HepG2 (cell line): ENCODE measurements around the gene SIVA1. TPM values are rescaled to one million over a fixed set of nuclear protein-coding genes. Genes with fewer than 3 reads are reported as not detected.

Experiments used
- FOXP1 ChIP-seq, 2 experiments: fragments of 450-650 bp in 1 of 2; IDR thresholded peaks; 2 replicates each; pipeline ENCODE4 v1.6.1; 2017 to 2018; ENCODE audit warnings: antibody characterized with exemption in 1 of 2
- GATAD2A ChIP-seq: IDR thresholded peaks from 2 replicates; pipeline ENCODE4 v1.6.1; 2016
- HCFC1 ChIP-seq: fragments of 150-350 bp; IDR thresholded peaks from 2 replicates; pipeline ENCODE4 v1.6.1; 2014; ENCODE audit warnings: low read depth, low read length
- MAFG ChIP-seq: sonication (generic); formaldehyde crosslinking; IDR thresholded peaks from 2 replicates; pipeline ENCODE4 v1.5.1; 2020; ENCODE audit warnings: mild to moderate bottlenecking, missing genetic modification reagents
- PITX1 ChIP-seq: sonication (generic); formaldehyde crosslinking; IDR thresholded peaks from 2 replicates; pipeline ENCODE4 v1.5.1; 2020; ENCODE audit warnings: mild to moderate bottlenecking, missing genetic modification reagents
- SRY ChIP-seq: sonication (generic); formaldehyde crosslinking; IDR thresholded peaks from 2 replicates; pipeline ENCODE4 v1.8.0; 2022; ENCODE audit warnings: mild to moderate bottlenecking, missing genetic modification reagents
- THYN1 ChIP-seq: sonication (generic); formaldehyde crosslinking; IDR thresholded peaks from 2 replicates; pipeline ENCODE4 v1.8.1; 2023; ENCODE audit warnings: low read depth, mild to moderate bottlenecking, moderate library complexity, missing genetic modification reagents, borderline replicate concordance
- ZFP82 ChIP-seq: sonication (generic); formaldehyde crosslinking; IDR thresholded peaks from 2 replicates; pipeline ENCODE4 v1.5.1; 2020; ENCODE audit warnings: mild to moderate bottlenecking, missing genetic modification reagents, borderline replicate concordance
- ZFY ChIP-seq: sonication (generic); formaldehyde crosslinking; IDR thresholded peaks from 2 replicates; pipeline ENCODE4 v1.4.0; 2020; ENCODE audit warnings: missing genetic modification reagents
- ZNF101 ChIP-seq: sonication (generic); formaldehyde crosslinking; IDR thresholded peaks from 2 replicates; pipeline ENCODE4 v1.4.0; 2020; ENCODE audit warnings: mild to moderate bottlenecking, low read depth, missing genetic modification reagents, borderline replicate concordance
- ZNF34 ChIP-seq: sonication (generic); formaldehyde crosslinking; IDR thresholded peaks from 2 replicates; pipeline ENCODE4 v1.4.0; 2020; ENCODE audit warnings: mild to moderate bottlenecking, missing genetic modification reagents, borderline replicate concordance
- ZNF343 ChIP-seq: sonication (generic); formaldehyde crosslinking; IDR thresholded peaks from 2 replicates; pipeline ENCODE4 v1.4.0; 2020; ENCODE audit warnings: mild to moderate bottlenecking, missing genetic modification reagents
- ZNF468 ChIP-seq: sonication (generic); formaldehyde crosslinking; IDR thresholded peaks from 2 replicates; pipeline ENCODE4 v1.8.0; 2022; ENCODE audit warnings: mild to moderate bottlenecking, moderate library complexity, missing genetic modification reagents
- polyA plus RNA-seq, 8 experiments: library from polyadenylated mRNA; depleted of rRNA in 3 of 8; stranded (reverse) in 7 of 8; unstranded in 1 of 8; fragments of >200 nt; fragmentation: Illumina TruSeq in 4 of 8; extraction: Trizol in 4 of 8; gene quantifications; 2 replicates each; pipeline versions ENCODE4 v1.2.1 to v1.2.3, GENCODE V29; 2011 to 2016; ENCODE audit warnings: low read depth in 4 of 8, missing spikeins in 1 of 8, mixed read lengths in 1 of 8; ENCODE audit not compliant: insufficient read depth in 1 of 8
- total RNA-seq, 5 experiments: library from RNA; depleted of rRNA; stranded (reverse); fragments of >200 nt; fragmentation: Illumina TruSeq; extraction: Trizol; gene quantifications; 2 replicates each; pipeline ENCODE4 v1.2.3, GENCODE V29; 2016; ENCODE audit warnings: low read depth in 1 of 5
- TF ChIP-seq, protein P1 (sequence below): sonication (generic); formaldehyde crosslinking; IDR thresholded peaks from 2 replicates; pipeline ENCODE4 v1.5.0; 2020; ENCODE audit warnings: mild to moderate bottlenecking, missing genetic modification reagents
- TF ChIP-seq, protein P2 (sequence below): sonication (generic); formaldehyde crosslinking; IDR thresholded peaks from 2 replicates; pipeline ENCODE4 v1.9.0; 2021; ENCODE audit warnings: mild to moderate bottlenecking, missing genetic modification reagents
- TF ChIP-seq, protein P3 (sequence below): sonication (generic); formaldehyde crosslinking; IDR thresholded peaks from 2 replicates; pipeline ENCODE4 v1.4.0; 2020; ENCODE audit warnings: mild to moderate bottlenecking, low read depth, missing genetic modification reagents
- TF ChIP-seq, protein P4 (sequence below): sonication (generic); formaldehyde crosslinking; IDR thresholded peaks from 2 replicates; pipeline ENCODE4 v1.4.0; 2020; ENCODE audit warnings: missing genetic modification reagents, borderline replicate concordance

SIVA1 gene
- total and polyA plus RNA-seq, 2 of the 13 experiments (the other 11 are each of a cell fraction or from before 2014, with no cell fraction given) = 123 to 186 TPM

DNA sequence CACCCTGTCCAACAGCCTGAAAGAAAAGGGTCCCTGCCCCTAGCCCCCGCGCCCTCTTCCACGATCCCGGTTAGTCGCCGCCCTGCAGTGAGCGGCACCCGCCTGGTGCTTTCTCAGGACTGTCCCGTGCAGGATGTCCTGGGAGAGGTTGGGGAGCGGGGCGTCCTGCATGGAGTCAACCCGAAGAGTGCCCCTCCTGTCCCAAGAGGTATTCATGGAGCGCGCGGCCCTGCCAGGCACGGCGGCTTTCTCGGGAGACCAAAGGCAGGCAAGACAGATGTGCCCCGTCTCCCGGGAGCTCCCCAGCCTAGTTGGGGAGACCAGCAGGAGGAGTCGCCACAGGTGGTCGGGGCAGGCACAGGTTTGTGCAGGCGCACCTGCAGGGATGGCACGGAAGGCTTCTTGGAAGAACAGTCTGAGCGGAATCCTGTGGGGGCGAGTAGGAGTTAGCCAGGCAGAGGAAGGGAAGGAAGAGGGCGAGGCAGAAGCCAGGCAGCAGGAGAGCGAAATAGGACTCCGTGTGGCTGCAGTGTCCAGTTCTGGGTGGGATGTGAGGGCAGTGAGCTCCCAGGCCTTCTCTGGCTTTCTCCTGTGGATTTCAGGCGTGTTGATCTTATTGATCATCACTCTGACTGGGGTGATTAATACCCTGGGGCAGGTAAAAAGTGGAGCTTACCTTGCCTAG lies 723 bp downstream of the SIVA1 start (continued):
- no peak for TF ChIP-seq ZNF468 (CRISPR knock-in tag)
- TF ChIP-seq ZNF34 (CRISPR knock-in tag) = peak; percentile 10; the same call in 1 of the 2 replicates
- TF ChIP-seq PITX1 = no peak
- TF ChIP-seq FOXP1 (IDR thresholded peaks at IDR 0.05) = no peak
- TF ChIP-seq FOXP1 (CRISPR knock-in tag; IDR thresholded peaks at IDR 0.05) = no peak
- no peak for TF ChIP-seq THYN1 (CRISPR knock-in tag)
- TF ChIP-seq SRY (CRISPR knock-in tag) = peak; percentile 31
- TF ChIP-seq, protein P1, sequence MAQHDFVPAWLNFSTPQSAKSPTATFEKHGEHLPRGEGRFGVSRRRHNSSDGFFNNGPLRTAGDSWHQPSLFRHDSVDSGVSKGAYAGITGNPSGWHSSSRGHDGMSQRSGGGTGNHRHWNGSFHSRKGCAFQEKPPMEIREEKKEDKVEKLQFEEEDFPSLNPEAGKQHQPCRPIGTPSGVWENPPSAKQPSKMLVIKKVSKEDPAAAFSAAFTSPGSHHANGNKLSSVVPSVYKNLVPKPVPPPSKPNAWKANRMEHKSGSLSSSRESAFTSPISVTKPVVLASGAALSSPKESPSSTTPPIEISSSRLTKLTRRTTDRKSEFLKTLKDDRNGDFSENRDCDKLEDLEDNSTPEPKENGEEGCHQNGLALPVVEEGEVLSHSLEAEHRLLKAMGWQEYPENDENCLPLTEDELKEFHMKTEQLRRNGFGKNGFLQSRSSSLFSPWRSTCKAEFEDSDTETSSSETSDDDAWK (CRISPR knock-in tag) = no peak
- TF ChIP-seq ZFP82 (CRISPR knock-in tag) = 0 out of 2 replicates have a peak, but pooled peaks have one; percentile 13
- no peak for TF ChIP-seq ZFY (CRISPR knock-in tag)
- no peak for TF ChIP-seq HCFC1
- TF ChIP-seq, protein P2, sequence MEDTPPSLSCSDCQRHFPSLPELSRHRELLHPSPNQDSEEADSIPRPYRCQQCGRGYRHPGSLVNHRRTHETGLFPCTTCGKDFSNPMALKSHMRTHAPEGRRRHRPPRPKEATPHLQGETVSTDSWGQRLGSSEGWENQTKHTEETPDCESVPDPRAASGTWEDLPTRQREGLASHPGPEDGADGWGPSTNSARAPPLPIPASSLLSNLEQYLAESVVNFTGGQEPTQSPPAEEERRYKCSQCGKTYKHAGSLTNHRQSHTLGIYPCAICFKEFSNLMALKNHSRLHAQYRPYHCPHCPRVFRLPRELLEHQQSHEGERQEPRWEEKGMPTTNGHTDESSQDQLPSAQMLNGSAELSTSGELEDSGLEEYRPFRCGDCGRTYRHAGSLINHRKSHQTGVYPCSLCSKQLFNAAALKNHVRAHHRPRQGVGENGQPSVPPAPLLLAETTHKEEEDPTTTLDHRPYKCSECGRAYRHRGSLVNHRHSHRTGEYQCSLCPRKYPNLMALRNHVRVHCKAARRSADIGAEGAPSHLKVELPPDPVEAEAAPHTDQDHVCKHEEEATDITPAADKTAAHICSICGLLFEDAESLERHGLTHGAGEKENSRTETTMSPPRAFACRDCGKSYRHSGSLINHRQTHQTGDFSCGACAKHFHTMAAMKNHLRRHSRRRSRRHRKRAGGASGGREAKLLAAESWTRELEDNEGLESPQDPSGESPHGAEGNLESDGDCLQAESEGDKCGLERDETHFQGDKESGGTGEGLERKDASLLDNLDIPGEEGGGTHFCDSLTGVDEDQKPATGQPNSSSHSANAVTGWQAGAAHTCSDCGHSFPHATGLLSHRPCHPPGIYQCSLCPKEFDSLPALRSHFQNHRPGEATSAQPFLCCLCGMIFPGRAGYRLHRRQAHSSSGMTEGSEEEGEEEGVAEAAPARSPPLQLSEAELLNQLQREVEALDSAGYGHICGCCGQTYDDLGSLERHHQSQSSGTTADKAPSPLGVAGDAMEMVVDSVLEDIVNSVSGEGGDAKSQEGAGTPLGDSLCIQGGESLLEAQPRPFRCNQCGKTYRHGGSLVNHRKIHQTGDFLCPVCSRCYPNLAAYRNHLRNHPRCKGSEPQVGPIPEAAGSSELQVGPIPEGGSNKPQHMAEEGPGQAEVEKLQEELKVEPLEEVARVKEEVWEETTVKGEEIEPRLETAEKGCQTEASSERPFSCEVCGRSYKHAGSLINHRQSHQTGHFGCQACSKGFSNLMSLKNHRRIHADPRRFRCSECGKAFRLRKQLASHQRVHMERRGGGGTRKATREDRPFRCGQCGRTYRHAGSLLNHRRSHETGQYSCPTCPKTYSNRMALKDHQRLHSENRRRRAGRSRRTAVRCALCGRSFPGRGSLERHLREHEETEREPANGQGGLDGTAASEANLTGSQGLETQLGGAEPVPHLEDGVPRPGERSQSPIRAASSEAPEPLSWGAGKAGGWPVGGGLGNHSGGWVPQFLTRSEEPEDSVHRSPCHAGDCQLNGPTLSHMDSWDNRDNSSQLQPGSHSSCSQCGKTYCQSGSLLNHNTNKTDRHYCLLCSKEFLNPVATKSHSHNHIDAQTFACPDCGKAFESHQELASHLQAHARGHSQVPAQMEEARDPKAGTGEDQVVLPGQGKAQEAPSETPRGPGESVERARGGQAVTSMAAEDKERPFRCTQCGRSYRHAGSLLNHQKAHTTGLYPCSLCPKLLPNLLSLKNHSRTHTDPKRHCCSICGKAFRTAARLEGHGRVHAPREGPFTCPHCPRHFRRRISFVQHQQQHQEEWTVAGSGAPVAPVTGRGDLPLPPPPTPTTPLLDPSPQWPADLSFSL (CRISPR knock-in tag) = no peak
- TF ChIP-seq ZNF343 (CRISPR knock-in tag) = no peak; the same call in 1 of the 2 replicates
- no peak for TF ChIP-seq GATAD2A (CRISPR knock-in tag)
- TF ChIP-seq, protein P3, sequence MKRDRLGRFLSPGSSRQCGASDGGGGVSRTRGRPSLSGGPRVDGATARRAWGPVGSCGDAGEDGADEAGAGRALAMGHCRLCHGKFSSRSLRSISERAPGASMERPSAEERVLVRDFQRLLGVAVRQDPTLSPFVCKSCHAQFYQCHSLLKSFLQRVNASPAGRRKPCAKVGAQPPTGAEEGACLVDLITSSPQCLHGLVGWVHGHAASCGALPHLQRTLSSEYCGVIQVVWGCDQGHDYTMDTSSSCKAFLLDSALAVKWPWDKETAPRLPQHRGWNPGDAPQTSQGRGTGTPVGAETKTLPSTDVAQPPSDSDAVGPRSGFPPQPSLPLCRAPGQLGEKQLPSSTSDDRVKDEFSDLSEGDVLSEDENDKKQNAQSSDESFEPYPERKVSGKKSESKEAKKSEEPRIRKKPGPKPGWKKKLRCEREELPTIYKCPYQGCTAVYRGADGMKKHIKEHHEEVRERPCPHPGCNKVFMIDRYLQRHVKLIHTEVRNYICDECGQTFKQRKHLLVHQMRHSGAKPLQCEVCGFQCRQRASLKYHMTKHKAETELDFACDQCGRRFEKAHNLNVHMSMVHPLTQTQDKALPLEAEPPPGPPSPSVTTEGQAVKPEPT (CRISPR knock-in tag) = 0 out of 2 replicates have a peak, but pooled peaks have one; percentile 4
- no peak for TF ChIP-seq ZNF101 (CRISPR knock-in tag)
- 0 out of 2 replicates have a peak, but pooled peaks have one; percentile 41 for TF ChIP-seq MAFG (CRISPR knock-in tag)
- TF ChIP-seq, protein P4, sequence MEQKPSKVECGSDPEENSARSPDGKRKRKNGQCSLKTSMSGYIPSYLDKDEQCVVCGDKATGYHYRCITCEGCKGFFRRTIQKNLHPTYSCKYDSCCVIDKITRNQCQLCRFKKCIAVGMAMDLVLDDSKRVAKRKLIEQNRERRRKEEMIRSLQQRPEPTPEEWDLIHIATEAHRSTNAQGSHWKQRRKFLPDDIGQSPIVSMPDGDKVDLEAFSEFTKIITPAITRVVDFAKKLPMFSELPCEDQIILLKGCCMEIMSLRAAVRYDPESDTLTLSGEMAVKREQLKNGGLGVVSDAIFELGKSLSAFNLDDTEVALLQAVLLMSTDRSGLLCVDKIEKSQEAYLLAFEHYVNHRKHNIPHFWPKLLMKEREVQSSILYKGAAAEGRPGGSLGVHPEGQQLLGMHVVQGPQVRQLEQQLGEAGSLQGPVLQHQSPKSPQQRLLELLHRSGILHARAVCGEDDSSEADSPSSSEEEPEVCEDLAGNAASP = no peak
